HG03432 (cell line): ENCODE results near the gene TENT5C.
A peak's percentile ranks its signal among the peaks of the same experiment; 100 is the strongest.

Experiments
- ATAC-seq: cut with Tn5 transposase; IDR thresholded peaks from one replicate; pipeline ENCODE4 v1.9.1; 2021; ENCODE audit warnings: mild to moderate bottlenecking, moderate library complexity; ENCODE audit not compliant: unreplicated experiment

Gene TENT5C

DNA sequence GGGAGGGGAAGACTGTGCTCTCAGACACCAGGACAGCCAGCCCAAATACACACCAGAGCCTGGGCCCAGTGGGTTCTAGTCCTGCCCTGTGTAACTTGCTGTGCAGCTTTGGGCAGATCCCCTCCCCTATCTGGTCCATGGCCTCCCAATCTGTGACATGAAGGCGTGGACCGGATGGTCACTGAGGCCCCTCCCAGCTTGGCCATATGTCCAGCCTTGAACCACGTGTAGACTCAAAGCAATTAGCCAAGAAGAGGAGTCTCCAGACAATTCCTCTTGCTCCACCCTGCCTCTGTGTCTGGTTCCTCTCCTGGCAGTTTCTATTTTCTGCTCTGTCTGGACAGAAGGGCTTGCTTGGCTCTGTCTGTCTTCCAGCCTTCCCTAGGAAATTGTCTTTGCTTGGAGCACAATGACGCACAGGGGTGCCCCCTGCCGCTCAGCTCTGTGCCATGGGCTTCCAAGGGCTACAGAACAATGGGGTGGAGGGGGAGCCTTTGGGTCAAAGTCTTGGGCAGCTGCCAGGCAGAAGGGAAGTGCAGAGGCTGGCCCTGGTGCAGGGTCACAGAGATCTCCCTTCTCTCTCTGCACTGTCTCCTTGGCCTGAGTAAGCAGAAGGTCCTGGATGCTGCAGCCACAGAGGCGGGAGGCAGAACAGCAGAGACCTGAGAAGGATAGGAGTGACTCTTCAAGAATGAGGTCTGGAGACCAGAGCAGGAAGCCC, 66.1 kb downstream of the TENT5C start:
- no peak for ATAC-seq

DNA sequence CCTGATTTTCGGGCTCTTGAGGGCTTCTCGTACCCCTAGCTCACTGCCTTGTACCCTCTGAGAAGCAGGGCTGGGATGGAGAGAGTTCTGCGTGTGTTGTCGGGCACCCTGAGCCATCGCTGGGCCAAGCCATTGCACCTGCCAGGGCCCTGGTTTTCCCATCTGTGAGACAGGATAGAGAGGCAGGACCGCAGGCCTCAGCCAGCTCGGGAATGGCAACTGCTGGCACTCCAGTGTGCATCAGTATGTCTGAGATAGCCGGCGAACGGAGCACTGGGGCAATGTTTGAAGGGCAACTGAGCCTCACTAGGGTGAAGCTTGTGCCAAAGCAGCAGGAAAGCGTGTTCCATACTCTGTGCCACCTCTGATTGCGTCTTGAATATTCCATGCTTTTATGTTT, 66.9 kb downstream of the TENT5C start:
- ATAC-seq: no peak

DNA sequence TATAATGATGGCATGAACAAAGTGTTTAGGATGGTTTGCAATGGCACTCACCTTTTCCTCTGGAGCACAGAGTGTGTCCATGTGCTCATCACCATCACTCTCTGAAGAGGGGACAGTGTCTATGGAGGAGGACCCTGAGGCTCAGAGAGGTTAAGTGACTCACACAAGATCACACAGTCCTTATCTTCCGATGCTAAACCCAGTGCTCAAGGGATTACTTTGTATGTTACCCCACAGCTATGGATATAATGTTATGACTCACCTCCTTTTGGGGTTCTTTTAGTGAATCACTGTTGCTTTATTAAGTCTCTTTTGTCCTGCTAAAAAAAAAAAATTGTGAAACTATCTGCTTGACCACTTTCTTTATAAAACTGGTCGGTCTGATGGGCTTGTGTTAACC, 67.6 kb downstream of the TENT5C start:
- ATAC-seq: peak; percentile 34

- peak; percentile 71 for ATAC-seq
These were observed 68.9 kb downstream of the TENT5C start for GRCh38 chr1:117674521-117675400.

DNA sequence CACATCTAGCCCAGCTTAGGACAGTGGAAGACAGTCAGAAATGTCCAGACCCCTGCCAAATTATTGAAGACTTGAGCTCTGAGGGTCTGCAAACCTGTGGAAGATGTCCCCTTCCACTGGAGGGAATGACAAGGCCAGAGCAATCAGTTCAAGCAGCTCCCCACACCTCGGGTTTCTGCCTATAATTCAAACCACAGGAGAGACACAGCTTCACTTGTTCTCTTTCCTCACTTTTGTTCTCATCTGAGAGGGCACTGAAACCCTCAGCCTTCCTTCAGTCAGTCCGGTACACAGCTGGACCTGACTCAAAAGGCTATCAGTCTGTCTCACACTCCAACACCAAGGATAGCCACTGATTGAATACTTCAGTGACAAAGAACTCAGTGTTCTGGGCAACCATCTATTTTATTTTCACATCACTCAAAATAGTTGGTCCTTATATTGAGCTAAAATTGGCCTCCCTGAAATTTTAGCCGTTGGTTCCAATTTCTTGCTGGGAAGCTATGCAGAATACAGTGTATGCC, 70.1 kb downstream of the TENT5C start:
- ATAC-seq: no peak

DNA sequence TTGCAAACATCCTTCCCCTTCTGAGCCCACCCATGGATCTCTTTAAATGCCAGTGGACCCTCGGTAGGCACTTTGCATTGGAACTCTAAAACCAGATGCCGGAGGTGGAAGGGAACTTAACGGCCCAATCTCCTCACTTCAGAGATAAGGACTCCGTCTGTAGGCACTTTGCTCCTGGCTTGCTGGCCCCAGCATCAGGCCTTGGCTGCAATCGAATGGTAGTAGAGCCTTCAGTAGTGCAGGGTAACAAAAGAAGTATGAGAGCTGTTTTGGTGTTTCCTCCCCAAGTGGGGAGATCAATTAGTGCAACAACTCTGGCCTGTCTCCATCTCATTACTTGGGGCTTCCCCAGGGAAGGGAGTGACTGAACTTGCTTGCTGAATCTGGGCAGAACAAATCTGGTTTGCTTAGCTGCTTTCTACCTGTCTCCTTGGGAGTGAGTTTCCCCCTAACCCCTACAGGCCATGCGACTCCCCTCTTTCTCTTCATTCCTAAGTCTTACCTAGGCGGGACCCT, 70.8 kb downstream of the TENT5C start:
- ATAC-seq: no peak
